Uterus (tissue), 2 donors: ENCODE data around the gene TMEM167A.

Source experiments
- CTCF ChIP-seq, 4 experiments: fragments of 200-600 bp in 2 of 4; fragments of 450-650 bp in 2 of 4; sonication (generic) in 2 of 4; IDR thresholded peaks; one replicate each; pipeline ENCODE4 v1.5.1; 2016 to 2019; ENCODE audit warnings: antibody characterized with exemption in 4 of 4, mild to moderate bottlenecking in 2 of 4, moderate library complexity in 1 of 4
- POLR2A ChIP-seq, 2 donors: fragments of 450-650 bp; IDR thresholded peaks; one replicate each; pipeline ENCODE4 v1.6.1; 2016; ENCODE audit warnings: antibody characterized with exemption in 2 of 2, mild to moderate bottlenecking in 1 of 2, moderate library complexity in 1 of 2

- TF ChIP-seq CTCF (IDR thresholded peaks at IDR 0.05) = no peak
- TF ChIP-seq POLR2A (IDR thresholded peaks at IDR 0.05) = no peak
Measured at GRCh38 chr5:83026516-83026915, 50.7 kb downstream of the TMEM167A start.
